ENCODE measurements around the gene PHLDA2. TPM values are rescaled to one million over a fixed set of nuclear protein-coding genes. Genes with fewer than 3 reads are reported as not detected.
A peak's percentile ranks its signal among the peaks of the same experiment; 100 is the strongest.

The PHLDA2 gene
- total and polyA plus RNA-seq, 9 of the 15 experiments (the other 6 are each of a cell fraction or from before 2014, with no cell fraction given) = 0.43 to 42.4 (median 4.7) TPM

GRCh38 chr11:2892215-2892966, 36.8 kb downstream of the PHLDA2 start (continued):
- TF ChIP-seq ZNF518B (CRISPR knock-in tag; IDR thresholded peaks at IDR 0.05) (no peak), ZNF695 (CRISPR knock-in tag; IDR thresholded peaks at IDR 0.05) (no peak), BACH1 (tag; IDR thresholded peaks at IDR 0.05) (no peak), TAF15 (IDR thresholded peaks at IDR 0.05; ENCODE audit: low read depth, low read length) (no peak), ELF1 (tag; IDR thresholded peaks at IDR 0.05) (no peak), HNRNPUL1 (IDR thresholded peaks at IDR 0.05; ENCODE audit: low read length) (no peak), ZNF316 (IDR thresholded peaks at IDR 0.05) (no peak), RUNX1 (IDR thresholded peaks at IDR 0.05; ENCODE audit: low read depth) (no peak), ZNF431 (CRISPR knock-in tag; IDR thresholded peaks at IDR 0.05) (no peak; the same call in 1 of the 2 replicates), ZFPM2 (CRISPR knock-in tag; IDR thresholded peaks at IDR 0.05) (no peak), ZNF644 (tag; IDR thresholded peaks at IDR 0.05; ENCODE audit: low read depth) (no peak), ZNF780A (CRISPR knock-in tag; IDR thresholded peaks at IDR 0.05) (no peak), YBX1 (IDR thresholded peaks at IDR 0.05) (no peak), ZZZ3 (IDR thresholded peaks at IDR 0.05) (no peak), DDX20 (tag; IDR thresholded peaks at IDR 0.05; ENCODE audit: low read depth) (no peak), SAFB2 (IDR thresholded peaks at IDR 0.05; ENCODE audit: borderline replicate concordance, low read depth, low read length, severe bottlenecking) (no peak), CHCHD3 (CRISPR knock-in tag; IDR thresholded peaks at IDR 0.05) (no peak), HMBOX1 (IDR thresholded peaks at IDR 0.05) (no peak), MEIS2 (IDR thresholded peaks at IDR 0.05; ENCODE audit: partially characterized antibody) (no peak), SUPT5H (IDR thresholded peaks at IDR 0.05) (peak; percentile 52; the same call in 1 of the 2 replicates)
- TF ChIP-seq, protein P1, sequence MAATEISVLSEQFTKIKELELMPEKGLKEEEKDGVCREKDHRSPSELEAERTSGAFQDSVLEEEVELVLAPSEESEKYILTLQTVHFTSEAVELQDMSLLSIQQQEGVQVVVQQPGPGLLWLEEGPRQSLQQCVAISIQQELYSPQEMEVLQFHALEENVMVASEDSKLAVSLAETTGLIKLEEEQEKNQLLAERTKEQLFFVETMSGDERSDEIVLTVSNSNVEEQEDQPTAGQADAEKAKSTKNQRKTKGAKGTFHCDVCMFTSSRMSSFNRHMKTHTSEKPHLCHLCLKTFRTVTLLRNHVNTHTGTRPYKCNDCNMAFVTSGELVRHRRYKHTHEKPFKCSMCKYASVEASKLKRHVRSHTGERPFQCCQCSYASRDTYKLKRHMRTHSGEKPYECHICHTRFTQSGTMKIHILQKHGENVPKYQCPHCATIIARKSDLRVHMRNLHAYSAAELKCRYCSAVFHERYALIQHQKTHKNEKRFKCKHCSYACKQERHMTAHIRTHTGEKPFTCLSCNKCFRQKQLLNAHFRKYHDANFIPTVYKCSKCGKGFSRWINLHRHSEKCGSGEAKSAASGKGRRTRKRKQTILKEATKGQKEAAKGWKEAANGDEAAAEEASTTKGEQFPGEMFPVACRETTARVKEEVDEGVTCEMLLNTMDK (IDR thresholded peaks at IDR 0.05; ENCODE audit: borderline replicate concordance, insufficient read depth, low read depth, low read length, poor library complexity, severe bottlenecking) = peak; percentile 36
- TF ChIP-seq, protein P2, sequence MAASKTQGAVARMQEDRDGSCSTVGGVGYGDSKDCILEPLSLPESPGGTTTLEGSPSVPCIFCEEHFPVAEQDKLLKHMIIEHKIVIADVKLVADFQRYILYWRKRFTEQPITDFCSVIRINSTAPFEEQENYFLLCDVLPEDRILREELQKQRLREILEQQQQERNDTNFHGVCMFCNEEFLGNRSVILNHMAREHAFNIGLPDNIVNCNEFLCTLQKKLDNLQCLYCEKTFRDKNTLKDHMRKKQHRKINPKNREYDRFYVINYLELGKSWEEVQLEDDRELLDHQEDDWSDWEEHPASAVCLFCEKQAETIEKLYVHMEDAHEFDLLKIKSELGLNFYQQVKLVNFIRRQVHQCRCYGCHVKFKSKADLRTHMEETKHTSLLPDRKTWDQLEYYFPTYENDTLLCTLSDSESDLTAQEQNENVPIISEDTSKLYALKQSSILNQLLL (CRISPR knock-in tag; IDR thresholded peaks at IDR 0.05; ENCODE audit: borderline replicate concordance) = no peak

Measured in K562 (cell line).